GM18951 (cell line): ENCODE data around the gene BCL10.
"Not testable (repeated sequence)": the region's sequence is repeated elsewhere in the genome, so short reads cannot be mapped to it uniquely, and the experiment has no call there.

Experiments used
- POLR2A ChIP-seq: IDR thresholded peaks from 4 replicates; pipeline ENCODE4 v1.6.1; 2011; ENCODE audit warnings: mild to moderate bottlenecking; ENCODE audit not compliant: insufficient read length, insufficient read depth; ENCODE audit errors: extremely low read depth
- in situ Hi-C: fragments of 300-500 bp; cut with MboI; formaldehyde crosslinking; loops from one replicate; pipeline ENCODE4 v1.12.0; 2022; ENCODE audit warnings: low sequenced_read_pairs, mixed read lengths, inconsistent platforms; ENCODE audit not compliant: unreplicated experiment

BCL10 gene

GRCh38 chr1:85268801-85269585 lies 7.4 kb downstream of the BCL10 start:
- in situ Hi-C loops, result loop anchor here (10.0 kb wide), 1 partner anchor 324 kb away; no protein-coding TSS in a partner anchor
- no peak for TF ChIP-seq POLR2A

- in situ Hi-C loops, result loop anchor here (10.0 kb wide), 1 partner anchor 323 kb away; no protein-coding TSS in a partner anchor
- TF ChIP-seq POLR2A, result no peak
These were observed 9.1 kb downstream of the BCL10 start for GRCh38 chr1:85267313-85267712.

GRCh38 chr1:85264150-85264549 lies 12.3 kb downstream of the BCL10 start:
- in situ Hi-C loops, result loop anchor here (10.0 kb wide), 1 partner anchor 319 kb away; no protein-coding TSS in a partner anchor
- TF ChIP-seq POLR2A, result no peak

- TF ChIP-seq POLR2A, result no peak
- in situ Hi-C loops, result loop anchor here (10.0 kb wide), 1 partner anchor 318 kb away; no protein-coding TSS in a partner anchor
These were observed 13.4 kb downstream of the BCL10 start for GRCh38 chr1:85262985-85263384.

- no peak for TF ChIP-seq POLR2A
- in situ Hi-C loops, result loop anchor here (10.0 kb wide), 1 partner anchor 315 kb away; no protein-coding TSS in a partner anchor
These were observed 16.5 kb downstream of the BCL10 start for GRCh38 chr1:85259912-85260274.

- TF ChIP-seq POLR2A, result peak; percentile 95
- in situ Hi-C loops, result no loop called here
These were observed 17.1 kb downstream of the BCL10 start, which contains the start of gene C1orf52 for GRCh38 chr1:85259118-85259911. C1orf52 (minus strand) TSS chr1:85259662; CDS start chr1:85259633, 29 bp downstream.

- in situ Hi-C loops, result no loop called here
- TF ChIP-seq POLR2A, result no peak
These were observed 17.8 kb downstream of the BCL10 start for GRCh38 chr1:85258536-85259117.

GRCh38 chr1:85249042-85249441 lies 27.4 kb downstream of the BCL10 start:
- in situ Hi-C loops, result not testable (repeated sequence)

GRCh38 chr1:85245891-85246290 lies 30.5 kb downstream of the BCL10 start:
- in situ Hi-C loops, result no loop called here
- TF ChIP-seq POLR2A, result no peak

GRCh38 chr1:85245456-85245855 lies 31.0 kb downstream of the BCL10 start:
- no peak for TF ChIP-seq POLR2A
- in situ Hi-C loops, result no loop called here

- in situ Hi-C loops, result no loop called here
- TF ChIP-seq POLR2A, result no peak
These were observed 32.0 kb downstream of the BCL10 start for GRCh38 chr1:85244271-85245061.

- TF ChIP-seq POLR2A, result no peak
- in situ Hi-C loops, result no loop called here
These were observed 33.1 kb downstream of the BCL10 start for GRCh38 chr1:85243372-85243771.
